ENCODE measurements around the gene ATP6V1C2.
A peak's percentile ranks its signal among the peaks of the same experiment; 100 is the strongest.

ATP6V1C2 gene

GRCh38 chr2:10818984-10819383, 97.6 kb downstream of the ATP6V1C2 start:
- 60% methylated on average over 1 of the region's 3 CpGs for WGBS (ENCODE audit: insufficient coverage)
- no peaks in the 10 kb centered on the region for H3K4me1 ChIP-seq (ENCODE audit: control extremely low read depth in 1 of 4, control insufficient read depth in 4 of 4, insufficient read depth in 4 of 4, low read length in 3 of 4)
- peaks cover 0 to 4% (median 0%) of the 10 kb centered on the region in 5 experiments for H3K27me3 ChIP-seq (replicated peaks in 2 of 5; ENCODE audit: control insufficient read depth in 4 of 5, insufficient read depth in 5 of 5, low read length in 4 of 5)
- DNase-seq: no peak
- H3K27ac ChIP-seq (ENCODE audit: insufficient read depth in 1 of 2, low read depth in 1 of 2, low read length in 2 of 2, poor library complexity in 1 of 2, severe bottlenecking in 2 of 2): no peak overlapping the region
- no peaks in the 10 kb centered on the region for H3K9me3 ChIP-seq (ENCODE audit: control extremely low read depth in 1 of 5, control insufficient read depth in 4 of 5, insufficient read depth in 2 of 5, low read depth in 1 of 5, low read length in 4 of 5)
- H3K36me3 ChIP-seq (ENCODE audit: control insufficient read depth in 4 of 4, insufficient read depth in 4 of 4, low read length in 3 of 4): no peaks in the 10 kb centered on the region
- POLR2A ChIA-PET: no interaction called here
- CTCF ChIA-PET: no interaction called here
- no peak overlapping the region for H3K4me3 ChIP-seq (ENCODE audit: control insufficient read depth in 1 of 7, extremely low read depth in 1 of 7, insufficient read depth in 4 of 7, low read depth in 2 of 7, low read length in 6 of 7)

DNA sequence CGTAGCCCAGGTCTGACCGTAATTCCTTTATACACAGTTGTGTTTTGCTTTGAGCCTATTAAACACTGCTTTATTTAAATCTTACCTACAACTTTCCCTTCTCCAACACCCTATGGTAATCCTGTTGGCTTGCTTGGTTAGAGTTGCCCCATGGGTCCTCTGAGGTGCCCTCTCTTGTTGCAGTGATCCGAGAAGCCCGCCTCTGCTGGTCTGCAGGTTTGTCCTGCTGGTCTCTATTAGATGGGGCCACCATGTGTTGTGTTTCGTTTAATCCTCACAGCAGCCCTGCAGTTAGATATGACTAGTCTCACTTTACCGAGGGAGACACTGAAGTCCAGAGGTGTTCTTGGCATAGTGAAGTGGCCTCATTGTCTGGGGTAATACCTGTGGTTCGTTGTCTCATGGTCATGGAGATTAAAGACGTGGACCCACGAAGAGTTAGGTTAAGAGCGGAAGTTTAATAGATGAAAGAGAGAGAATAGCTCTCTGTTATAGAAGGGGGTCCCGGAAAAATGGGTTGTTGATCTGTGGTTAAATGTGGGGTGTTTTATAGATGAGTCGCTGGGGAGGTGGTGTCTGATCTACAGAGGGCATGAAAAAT, 98.4 kb downstream of the ATP6V1C2 start:
- WGBS (ENCODE audit: insufficient coverage): 99% methylated on average over 10 of the region's 12 CpGs
- CTCF ChIA-PET: interaction anchor here (1.3 to 1.6 kb wide), 2 partner anchors 12 to 16 kb away, joined by 5 to 13 read pairs; no protein-coding TSS in a partner anchor

GRCh38 chr2:10820562-10820961, 99.1 kb downstream of the ATP6V1C2 start:
- no peak overlapping the region for H3K27ac ChIP-seq (ENCODE audit: insufficient read depth in 1 of 2, low read depth in 1 of 2, low read length in 2 of 2, poor library complexity in 1 of 2, severe bottlenecking in 2 of 2)
- CTCF ChIA-PET: interaction anchor here (0.5 to 1.6 kb wide), 3 partner anchors 11 to 17 kb away, joined by 3 to 13 read pairs (median 5); no protein-coding TSS in a partner anchor

More for the DNA sequence above, 98.4 kb downstream of the ATP6V1C2 start:
- H3K27me3 ChIP-seq (replicated peaks in 2 of 5; ENCODE audit: control insufficient read depth in 4 of 5, insufficient read depth in 5 of 5, low read length in 4 of 5): peaks cover 0 to 4% (median 0%) of the 10 kb centered on the region in 5 experiments
- no peak overlapping the region for H3K4me3 ChIP-seq (ENCODE audit: control insufficient read depth in 1 of 7, extremely low read depth in 1 of 7, insufficient read depth in 4 of 7, low read depth in 2 of 7, low read length in 6 of 7)
- H3K9me3 ChIP-seq (ENCODE audit: control extremely low read depth in 1 of 5, control insufficient read depth in 4 of 5, insufficient read depth in 2 of 5, low read depth in 1 of 5, low read length in 4 of 5): no peaks in the 10 kb centered on the region
- no peak for DNase-seq
- no peak overlapping the region for H3K27ac ChIP-seq (ENCODE audit: insufficient read depth in 1 of 2, low read depth in 1 of 2, low read length in 2 of 2, poor library complexity in 1 of 2, severe bottlenecking in 2 of 2)
- POLR2A ChIA-PET: no interaction called here
- H3K36me3 ChIP-seq (ENCODE audit: control insufficient read depth in 4 of 4, insufficient read depth in 4 of 4, low read length in 3 of 4): no peaks in the 10 kb centered on the region
- H3K4me1 ChIP-seq (ENCODE audit: control extremely low read depth in 1 of 4, control insufficient read depth in 4 of 4, insufficient read depth in 4 of 4, low read length in 3 of 4): no peaks in the 10 kb centered on the region

DNA sequence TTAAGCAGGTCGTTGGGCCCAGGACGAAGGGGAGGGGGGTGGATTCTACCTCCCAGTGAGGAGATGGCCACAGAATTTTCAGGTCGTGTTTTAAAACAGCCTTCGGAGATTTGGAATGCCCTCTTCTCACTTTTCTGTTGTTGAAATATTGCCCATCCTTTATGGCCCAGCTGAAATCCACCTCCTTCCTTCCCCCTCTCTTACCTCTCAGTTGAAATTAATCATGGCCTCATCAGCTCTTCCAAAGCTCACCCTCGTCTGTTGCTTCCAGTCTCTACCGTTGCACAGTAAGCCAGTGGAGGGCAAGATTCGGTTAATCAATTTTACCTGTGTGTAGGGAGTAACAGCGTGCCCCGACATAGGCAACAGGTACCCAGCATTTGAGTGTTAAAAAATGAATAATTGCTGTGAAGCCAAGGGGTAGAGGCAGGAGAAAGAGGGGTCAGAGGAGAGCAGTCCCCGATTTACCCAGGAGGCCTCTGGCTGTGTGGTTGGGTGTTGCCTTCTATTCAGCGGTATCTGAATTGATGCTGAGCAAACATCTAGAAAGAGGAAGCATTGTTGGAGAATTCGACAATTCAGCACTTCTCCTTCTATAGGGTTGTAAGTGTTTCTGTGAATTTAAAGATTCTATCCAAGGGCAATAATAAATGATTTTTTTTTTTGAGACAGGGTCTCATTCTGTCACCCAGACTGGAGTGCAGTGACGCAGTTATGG, 99.7 kb downstream of the ATP6V1C2 start:
- H3K9me3 ChIP-seq (ENCODE audit: control extremely low read depth in 1 of 5, control insufficient read depth in 4 of 5, insufficient read depth in 2 of 5, low read depth in 1 of 5, low read length in 4 of 5): peaks cover 0 to 2% (median 0%) of the 10 kb centered on the region in 5 experiments
- ChIA-PET POLR2A (interaction anchor here (0.6 kb wide), 1 partner anchor 9 kb away, joined by 3 read pairs; no protein-coding TSS in a partner anchor), CTCF (interaction anchor here (0.5 to 1.6 kb wide), 3 partner anchors 10 to 17 kb away, joined by 3 to 13 read pairs (median 5); no protein-coding TSS in a partner anchor)
- H3K36me3 ChIP-seq (ENCODE audit: control insufficient read depth in 4 of 4, insufficient read depth in 4 of 4, low read length in 3 of 4): no peaks in the 10 kb centered on the region
- H3K27me3 ChIP-seq (replicated peaks in 2 of 5; ENCODE audit: control insufficient read depth in 4 of 5, insufficient read depth in 5 of 5, low read length in 4 of 5): peaks cover 0 to 4% (median 0%) of the 10 kb centered on the region in 5 experiments
- peak in 2 of 3 donors; percentile 56 to 65 for DNase-seq
- no peak overlapping the region for H3K27ac ChIP-seq (ENCODE audit: insufficient read depth in 1 of 2, low read depth in 1 of 2, low read length in 2 of 2, poor library complexity in 1 of 2, severe bottlenecking in 2 of 2)
- H3K4me3 ChIP-seq (ENCODE audit: control insufficient read depth in 1 of 7, extremely low read depth in 1 of 7, insufficient read depth in 4 of 7, low read depth in 2 of 7, low read length in 6 of 7): no peak overlapping the region
- no peaks in the 10 kb centered on the region for H3K4me1 ChIP-seq (ENCODE audit: control extremely low read depth in 1 of 4, control insufficient read depth in 4 of 4, insufficient read depth in 4 of 4, low read length in 3 of 4)
- 72% methylated on average over 11 of the region's 13 CpGs for WGBS (ENCODE audit: insufficient coverage)

More at GRCh38 chr2:10820562-10820961, 99.1 kb downstream of the ATP6V1C2 start:
- H3K4me1 ChIP-seq (ENCODE audit: control extremely low read depth in 1 of 4, control insufficient read depth in 4 of 4, insufficient read depth in 4 of 4, low read length in 3 of 4): no peaks in the 10 kb centered on the region
- POLR2A ChIA-PET: no interaction called here
- peaks cover 0 to 4% (median 0%) of the 10 kb centered on the region in 5 experiments for H3K27me3 ChIP-seq (replicated peaks in 2 of 5; ENCODE audit: control insufficient read depth in 4 of 5, insufficient read depth in 5 of 5, low read length in 4 of 5)
- no peaks in the 10 kb centered on the region for H3K9me3 ChIP-seq (ENCODE audit: control extremely low read depth in 1 of 5, control insufficient read depth in 4 of 5, insufficient read depth in 2 of 5, low read depth in 1 of 5, low read length in 4 of 5)
- H3K36me3 ChIP-seq (ENCODE audit: control insufficient read depth in 4 of 4, insufficient read depth in 4 of 4, low read length in 3 of 4): no peaks in the 10 kb centered on the region
- no peak for DNase-seq
- no peak overlapping the region for H3K4me3 ChIP-seq (ENCODE audit: control insufficient read depth in 1 of 7, extremely low read depth in 1 of 7, insufficient read depth in 4 of 7, low read depth in 2 of 7, low read length in 6 of 7)
- 75% methylated on average over 6 of the region's 8 CpGs for WGBS (ENCODE audit: insufficient coverage)

GRCh38 chr2:10824191-10824590, 102.8 kb downstream of the ATP6V1C2 start:
- Histone ChIP-seq H3K27ac (ENCODE audit: insufficient read depth in 1 of 2, low read depth in 1 of 2, low read length in 2 of 2, poor library complexity in 1 of 2, severe bottlenecking in 2 of 2) (no peak overlapping the region), H3K36me3 (ENCODE audit: control insufficient read depth in 4 of 4, insufficient read depth in 4 of 4, low read length in 3 of 4) (no peaks in the 10 kb centered on the region), H3K27me3 (replicated peaks in 2 of 5; ENCODE audit: control insufficient read depth in 4 of 5, insufficient read depth in 5 of 5, low read length in 4 of 5) (peaks cover 0 to 2% (median 0%) of the 10 kb centered on the region in 5 experiments), H3K4me3 (ENCODE audit: control insufficient read depth in 1 of 7, extremely low read depth in 1 of 7, insufficient read depth in 4 of 7, low read depth in 2 of 7, low read length in 6 of 7) (no peak overlapping the region), H3K9me3 (ENCODE audit: control extremely low read depth in 1 of 5, control insufficient read depth in 4 of 5, insufficient read depth in 2 of 5, low read depth in 1 of 5, low read length in 4 of 5) (peaks cover 0 to 2% (median 0%) of the 10 kb centered on the region in 5 experiments), H3K4me1 (ENCODE audit: control extremely low read depth in 1 of 4, control insufficient read depth in 4 of 4, insufficient read depth in 4 of 4, low read length in 3 of 4) (no peaks in the 10 kb centered on the region)
- WGBS (ENCODE audit: insufficient coverage): 93% methylated on average over 4 of the region's 4 CpGs
- no peak for DNase-seq
- CTCF ChIA-PET: interaction anchor here (1.3 to 2.8 kb wide), 4 partner anchors 8 to 77 kb away, joined by 3 to 10 read pairs (median 6); partner anchors contain the start of gene PDIA6
- POLR2A ChIA-PET: no interaction called here

DNA sequence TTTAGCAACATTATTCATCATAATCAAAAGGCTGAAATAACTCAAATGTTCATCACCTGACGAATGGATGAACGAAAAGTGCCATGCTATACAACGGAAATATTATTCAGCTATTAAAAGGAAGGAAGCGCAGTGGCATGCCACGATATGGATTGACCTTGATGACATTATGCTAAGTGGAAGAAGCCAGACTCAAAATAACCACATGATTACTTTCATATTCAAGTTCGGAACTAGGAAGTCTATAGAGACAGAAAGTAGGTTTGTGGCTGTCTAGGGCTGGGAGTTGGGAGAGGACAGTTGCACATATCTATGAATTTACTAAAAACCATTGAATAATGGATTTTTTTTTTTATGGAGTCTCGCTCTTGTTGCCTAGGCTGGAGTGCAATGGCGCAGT, 104.6 kb downstream of the ATP6V1C2 start:
- peaks cover 0 to 2% (median 0%) of the 10 kb centered on the region in 5 experiments for H3K9me3 ChIP-seq (ENCODE audit: control extremely low read depth in 1 of 5, control insufficient read depth in 4 of 5, insufficient read depth in 2 of 5, low read depth in 1 of 5, low read length in 4 of 5)
- ChIA-PET POLR2A (no interaction called here), CTCF (no interaction called here)
- H3K36me3 ChIP-seq (ENCODE audit: control insufficient read depth in 4 of 4, insufficient read depth in 4 of 4, low read length in 3 of 4): no peaks in the 10 kb centered on the region
- H3K27me3 ChIP-seq (replicated peaks in 2 of 5; ENCODE audit: control insufficient read depth in 4 of 5, insufficient read depth in 5 of 5, low read length in 4 of 5): peaks cover 0 to 14% (median 1%) of the 10 kb centered on the region in 5 experiments
- H3K4me3 ChIP-seq (ENCODE audit: control insufficient read depth in 1 of 7, extremely low read depth in 1 of 7, insufficient read depth in 4 of 7, low read depth in 2 of 7, low read length in 6 of 7): no peak overlapping the region
- H3K27ac ChIP-seq (ENCODE audit: insufficient read depth in 1 of 2, low read depth in 1 of 2, low read length in 2 of 2, poor library complexity in 1 of 2, severe bottlenecking in 2 of 2): no peak overlapping the region
- WGBS (ENCODE audit: insufficient coverage): 45% methylated on average over 2 of the region's 8 CpGs
- no peak for DNase-seq
- H3K4me1 ChIP-seq (ENCODE audit: control extremely low read depth in 1 of 4, control insufficient read depth in 4 of 4, insufficient read depth in 4 of 4, low read length in 3 of 4): no peaks in the 10 kb centered on the region

DNA sequence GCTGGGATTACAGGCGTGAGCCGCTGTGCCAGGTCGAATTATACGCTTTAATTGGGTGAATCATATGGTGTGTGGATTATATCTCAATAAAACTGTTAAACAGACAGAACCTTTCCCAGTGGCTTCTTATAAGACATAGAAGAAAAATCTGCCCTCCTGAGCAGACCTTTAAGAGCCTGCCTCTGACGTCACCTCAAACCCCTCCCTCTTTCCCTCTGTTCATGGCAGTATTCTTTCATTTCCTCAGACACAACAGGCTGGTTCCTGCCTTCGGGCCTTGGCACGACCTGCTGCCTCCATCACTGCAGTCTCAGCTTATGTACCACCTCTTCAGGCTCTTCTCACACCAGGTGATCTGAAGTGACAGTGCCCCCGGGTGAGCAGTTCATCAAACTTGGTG, 105.2 kb downstream of the ATP6V1C2 start:
- no peak for DNase-seq
- Histone ChIP-seq H3K4me1 (ENCODE audit: control extremely low read depth in 1 of 4, control insufficient read depth in 4 of 4, insufficient read depth in 4 of 4, low read length in 3 of 4) (no peaks in the 10 kb centered on the region), H3K36me3 (ENCODE audit: control insufficient read depth in 4 of 4, insufficient read depth in 4 of 4, low read length in 3 of 4) (no peaks in the 10 kb centered on the region), H3K27me3 (replicated peaks in 2 of 5; ENCODE audit: control insufficient read depth in 4 of 5, insufficient read depth in 5 of 5, low read length in 4 of 5) (peaks cover 0 to 20% (median 6%) of the 10 kb centered on the region in 5 experiments), H3K9me3 (ENCODE audit: control extremely low read depth in 1 of 5, control insufficient read depth in 4 of 5, insufficient read depth in 2 of 5, low read depth in 1 of 5, low read length in 4 of 5) (peaks cover 0 to 2% (median 0%) of the 10 kb centered on the region in 5 experiments), H3K27ac (ENCODE audit: insufficient read depth in 1 of 2, low read depth in 1 of 2, low read length in 2 of 2, poor library complexity in 1 of 2, severe bottlenecking in 2 of 2) (no peak overlapping the region), H3K4me3 (ENCODE audit: control insufficient read depth in 1 of 7, extremely low read depth in 1 of 7, insufficient read depth in 4 of 7, low read depth in 2 of 7, low read length in 6 of 7) (no peak overlapping the region)
- ChIA-PET POLR2A (no interaction called here), CTCF (no interaction called here)
- WGBS (ENCODE audit: insufficient coverage): 75% methylated on average over 6 of the region's 8 CpGs

Measured in common myeloid progenitor, CD34-positive (primary cell).